Cerebellar nuclear complex (tissue), 1 donor: ENCODE results near the gene DDX4.

Experiments used
- DNase-seq, 2 experiments: peaks; one replicate each; lab custom pipeline; 2025; lab: John Stamatoyannopoulos, UW

DDX4 gene

DNA sequence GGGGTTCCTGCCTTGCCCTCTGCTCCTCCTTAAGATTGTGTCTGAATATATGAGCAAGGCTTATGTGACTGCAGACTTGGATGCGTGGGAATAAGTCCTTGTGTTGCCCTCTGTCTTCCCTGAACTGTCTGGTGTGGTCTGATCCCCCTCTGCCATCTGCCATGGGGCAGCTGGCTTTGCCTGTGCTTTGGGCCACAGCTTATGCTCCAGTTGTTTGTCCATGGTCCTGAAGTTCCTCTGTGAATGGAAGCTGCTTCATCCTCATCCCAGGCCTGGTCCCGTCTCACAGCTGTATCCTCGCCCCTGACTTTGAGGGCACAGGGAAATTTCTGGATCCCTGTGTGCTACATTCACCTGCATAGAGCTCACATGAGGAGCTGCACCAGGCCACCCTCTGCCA, 128.0 kb downstream of the DDX4 start:
- DNase-seq, result no peak

DNA sequence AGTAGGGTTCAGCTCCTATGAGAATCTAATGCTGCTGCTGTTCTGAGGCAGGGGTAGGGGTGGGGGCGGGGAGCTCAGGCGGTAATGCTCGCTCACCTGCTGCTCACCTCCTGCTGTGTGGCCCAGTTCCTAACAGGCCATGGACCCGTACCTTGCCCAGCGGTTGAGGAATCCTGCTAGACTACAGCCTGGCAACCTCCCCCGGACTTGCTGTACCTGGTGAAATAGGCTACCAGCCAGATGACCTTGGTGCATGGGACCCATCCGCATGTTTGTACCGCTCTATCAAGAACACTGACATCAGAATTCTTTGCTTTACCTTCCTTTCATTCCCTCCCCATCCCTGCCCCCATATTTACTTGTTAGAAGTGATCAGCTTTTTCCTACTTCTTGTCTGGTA, 128.6 kb downstream of the DDX4 start:
- no peak for DNase-seq
